ENCODE results near the gene PCDH8. TPM values are rescaled to one million over a fixed set of nuclear protein-coding genes. Genes with fewer than 3 reads are reported as not detected.

The PCDH8 gene
- total RNA-seq, 1 experiment from 2014 or later, result not detected

DNA sequence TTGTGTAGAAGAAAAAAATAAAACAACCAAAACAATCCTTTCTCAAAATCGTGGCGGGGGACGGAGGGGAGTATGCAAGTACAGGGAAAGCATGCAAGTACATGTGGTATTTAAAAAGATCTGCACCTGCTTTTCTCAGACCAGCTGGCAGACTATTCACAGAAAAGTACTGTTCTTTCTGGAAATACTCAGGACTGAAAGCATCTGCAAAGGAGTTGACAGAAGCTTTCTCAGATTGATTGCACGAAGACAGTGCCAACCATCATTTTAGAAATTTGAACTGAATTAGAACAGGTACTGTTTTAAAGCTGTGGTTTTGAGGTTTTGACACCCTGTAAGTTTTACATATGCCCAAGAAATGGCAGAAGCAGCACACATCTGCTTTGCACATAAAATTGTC, 19.8 kb upstream of the PCDH8 start:
- Histone ChIP-seq H4K20me1 (ENCODE audit: insufficient read depth) (no peaks in the 10 kb centered on the region), H3K4me1 (ENCODE audit: control insufficient read depth in 1 of 2, insufficient read depth in 2 of 2, low read length in 2 of 2) (no peaks in the 10 kb centered on the region), H3K27me3 (ENCODE audit: insufficient read depth, low read length) (peaks cover 42% of the 10 kb centered on the region; the same call in 1 of the 2 replicates), H2AFZ (ENCODE audit: low read depth, low read length, poor library complexity, severe bottlenecking) (no peak overlapping the region), H3K4me3 (replicated peaks in 1 of 2; ENCODE audit: low read depth in 1 of 2, low read length in 2 of 2) (no peak overlapping the region), H3K4me2 (ENCODE audit: low read length) (no peak overlapping the region), H3K27ac (ENCODE audit: low read depth, low read length) (no peak overlapping the region), H3K79me2 (ENCODE audit: insufficient read depth, low read length) (no peaks in the 10 kb centered on the region), H3K9me3 (ENCODE audit: control insufficient read depth in 1 of 2, insufficient read depth in 1 of 2, low read depth in 1 of 2, low read length in 2 of 2) (no peaks in the 10 kb centered on the region), H3K9me2 (ENCODE audit: insufficient read depth) (no peaks in the 10 kb centered on the region), H3K9ac (ENCODE audit: low read length) (no peak overlapping the region), H3K36me3 (ENCODE audit: control insufficient read depth in 1 of 2, insufficient read depth in 2 of 2, low read length in 2 of 2) (no peaks in the 10 kb centered on the region)
- ChIA-PET POLR2A (no interaction called here), RAD21 (ENCODE audit: low non-redundant PET in 1 of 2, low total read pairs in 2 of 2, uncharacterized antibody in 2 of 2, unreplicated experiment in 2 of 2) (no interaction called here), CTCF (interaction anchor here (1.4 kb wide), 1 partner anchor 8 kb away, joined by 3 read pairs; no protein-coding TSS in a partner anchor)
- no peak for TF ChIP-seq EGR1 (IDR thresholded peaks at IDR 0.05; ENCODE audit: low read depth)
- ATAC-seq (no peak), DNase-seq (ENCODE audit: low read depth, low spot score) (no peak)
- intact Hi-C loops (cut with micrococcal nuclease), result no loop called here
- no TSS peak for BruUV-seq (replicated peaks)

DNA sequence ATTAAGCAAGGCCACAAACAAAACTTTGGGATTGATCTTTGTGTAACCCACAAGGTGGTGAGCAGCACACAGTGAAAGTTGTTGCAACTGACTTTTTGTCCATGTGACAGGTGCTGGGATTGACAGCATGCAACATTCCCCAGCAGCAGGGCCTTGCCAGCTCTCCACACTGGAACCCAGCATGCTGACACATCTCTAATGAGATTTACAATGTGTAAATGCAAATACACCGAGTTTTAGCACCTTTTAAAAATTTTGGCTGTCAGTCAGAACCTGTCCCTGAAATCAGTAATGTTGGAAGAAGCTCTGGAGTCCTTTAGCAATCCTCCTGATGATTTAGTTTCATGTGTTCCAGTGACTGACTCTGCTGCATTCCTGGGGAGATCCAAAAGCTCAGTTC, 16.5 kb upstream of the PCDH8 start:
- no peak overlapping the region for H3K9ac ChIP-seq (ENCODE audit: low read length)
- peaks cover 35% of the 10 kb centered on the region; the same call in 1 of the 2 replicates for H3K27me3 ChIP-seq (ENCODE audit: insufficient read depth, low read length)
- no peak overlapping the region for H2AFZ ChIP-seq (ENCODE audit: low read depth, low read length, poor library complexity, severe bottlenecking)
- no peaks in the 10 kb centered on the region for H3K9me3 ChIP-seq (ENCODE audit: control insufficient read depth in 1 of 2, insufficient read depth in 1 of 2, low read depth in 1 of 2, low read length in 2 of 2)
- no peaks in the 10 kb centered on the region for H3K79me2 ChIP-seq (ENCODE audit: insufficient read depth, low read length)
- no peaks in the 10 kb centered on the region for H3K9me2 ChIP-seq (ENCODE audit: insufficient read depth)
- H4K20me1 ChIP-seq (ENCODE audit: insufficient read depth), result no peaks in the 10 kb centered on the region
- H3K27ac ChIP-seq (ENCODE audit: low read depth, low read length), result no peak overlapping the region
- no peak overlapping the region for H3K4me2 ChIP-seq (ENCODE audit: low read length)
- H3K4me3 ChIP-seq (replicated peaks in 1 of 2; ENCODE audit: low read depth in 1 of 2, low read length in 2 of 2), result no peak overlapping the region
- no peak for ATAC-seq
- ChIA-PET POLR2A (no interaction called here), RAD21 (ENCODE audit: low non-redundant PET in 1 of 2, low total read pairs in 2 of 2, uncharacterized antibody in 2 of 2, unreplicated experiment in 2 of 2) (no interaction called here), CTCF (interaction anchor here (0.9 to 1.5 kb wide), 2 partner anchors 10 to 103 kb away, joined by 3 to 6 read pairs; no protein-coding TSS in a partner anchor)
- no TSS peak for BruUV-seq (replicated peaks)
- intact Hi-C loops (cut with micrococcal nuclease), result no loop called here
- no peaks in the 10 kb centered on the region for H3K36me3 ChIP-seq (ENCODE audit: control insufficient read depth in 1 of 2, insufficient read depth in 2 of 2, low read length in 2 of 2)
- no peaks in the 10 kb centered on the region for H3K4me1 ChIP-seq (ENCODE audit: control insufficient read depth in 1 of 2, insufficient read depth in 2 of 2, low read length in 2 of 2)
- TF ChIP-seq FOSL1 (IDR thresholded peaks at IDR 0.05; ENCODE audit: low read depth) (no peak), EZH2phosphoT487 (IDR thresholded peaks at IDR 0.05; ENCODE audit: borderline replicate concordance) (no peak), POLR2A (IDR thresholded peaks at IDR 0.05; ENCODE audit: borderline replicate concordance, extremely low read depth, insufficient read depth, insufficient read length) (no peak), EGR1 (IDR thresholded peaks at IDR 0.05; ENCODE audit: low read depth) (no peak), EZH2 (IDR thresholded peaks at IDR 0.05) (no peak), TCF7L2 (IDR thresholded peaks at IDR 0.05; ENCODE audit: borderline replicate concordance, extremely low read depth, insufficient read depth, insufficient read length) (no peak), ELF1 (IDR thresholded peaks at IDR 0.05; ENCODE audit: borderline replicate concordance, low read depth) (no peak), CEBPB (IDR thresholded peaks at IDR 0.05; ENCODE audit: low read depth) (no peak), ZFX (IDR thresholded peaks at IDR 0.05) (no peak), YY1 (IDR thresholded peaks at IDR 0.05; ENCODE audit: extremely low read depth, insufficient replicate concordance, low read depth, low read length) (no peak), JUND (IDR thresholded peaks at IDR 0.05) (no peak)
- TF ChIP-seq, protein P1, sequence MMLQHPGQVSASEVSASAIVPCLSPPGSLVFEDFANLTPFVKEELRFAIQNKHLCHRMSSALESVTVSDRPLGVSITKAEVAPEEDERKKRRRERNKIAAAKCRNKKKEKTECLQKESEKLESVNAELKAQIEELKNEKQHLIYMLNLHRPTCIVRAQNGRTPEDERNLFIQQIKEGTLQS (IDR thresholded peaks at IDR 0.05), result no peak
- TF ChIP-seq, protein P2, sequence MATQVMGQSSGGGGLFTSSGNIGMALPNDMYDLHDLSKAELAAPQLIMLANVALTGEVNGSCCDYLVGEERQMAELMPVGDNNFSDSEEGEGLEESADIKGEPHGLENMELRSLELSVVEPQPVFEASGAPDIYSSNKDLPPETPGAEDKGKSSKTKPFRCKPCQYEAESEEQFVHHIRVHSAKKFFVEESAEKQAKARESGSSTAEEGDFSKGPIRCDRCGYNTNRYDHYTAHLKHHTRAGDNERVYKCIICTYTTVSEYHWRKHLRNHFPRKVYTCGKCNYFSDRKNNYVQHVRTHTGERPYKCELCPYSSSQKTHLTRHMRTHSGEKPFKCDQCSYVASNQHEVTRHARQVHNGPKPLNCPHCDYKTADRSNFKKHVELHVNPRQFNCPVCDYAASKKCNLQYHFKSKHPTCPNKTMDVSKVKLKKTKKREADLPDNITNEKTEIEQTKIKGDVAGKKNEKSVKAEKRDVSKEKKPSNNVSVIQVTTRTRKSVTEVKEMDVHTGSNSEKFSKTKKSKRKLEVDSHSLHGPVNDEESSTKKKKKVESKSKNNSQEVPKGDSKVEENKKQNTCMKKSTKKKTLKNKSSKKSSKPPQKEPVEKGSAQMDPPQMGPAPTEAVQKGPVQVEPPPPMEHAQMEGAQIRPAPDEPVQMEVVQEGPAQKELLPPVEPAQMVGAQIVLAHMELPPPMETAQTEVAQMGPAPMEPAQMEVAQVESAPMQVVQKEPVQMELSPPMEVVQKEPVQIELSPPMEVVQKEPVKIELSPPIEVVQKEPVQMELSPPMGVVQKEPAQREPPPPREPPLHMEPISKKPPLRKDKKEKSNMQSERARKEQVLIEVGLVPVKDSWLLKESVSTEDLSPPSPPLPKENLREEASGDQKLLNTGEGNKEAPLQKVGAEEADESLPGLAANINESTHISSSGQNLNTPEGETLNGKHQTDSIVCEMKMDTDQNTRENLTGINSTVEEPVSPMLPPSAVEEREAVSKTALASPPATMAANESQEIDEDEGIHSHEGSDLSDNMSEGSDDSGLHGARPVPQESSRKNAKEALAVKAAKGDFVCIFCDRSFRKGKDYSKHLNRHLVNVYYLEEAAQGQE (IDR thresholded peaks at IDR 0.05; ENCODE audit: low read depth), result no peak
- TF ChIP-seq, protein P3, sequence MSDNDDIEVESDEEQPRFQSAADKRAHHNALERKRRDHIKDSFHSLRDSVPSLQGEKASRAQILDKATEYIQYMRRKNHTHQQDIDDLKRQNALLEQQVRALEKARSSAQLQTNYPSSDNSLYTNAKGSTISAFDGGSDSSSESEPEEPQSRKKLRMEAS (IDR thresholded peaks at IDR 0.05), result no peak
- TF ChIP-seq, protein P4, sequence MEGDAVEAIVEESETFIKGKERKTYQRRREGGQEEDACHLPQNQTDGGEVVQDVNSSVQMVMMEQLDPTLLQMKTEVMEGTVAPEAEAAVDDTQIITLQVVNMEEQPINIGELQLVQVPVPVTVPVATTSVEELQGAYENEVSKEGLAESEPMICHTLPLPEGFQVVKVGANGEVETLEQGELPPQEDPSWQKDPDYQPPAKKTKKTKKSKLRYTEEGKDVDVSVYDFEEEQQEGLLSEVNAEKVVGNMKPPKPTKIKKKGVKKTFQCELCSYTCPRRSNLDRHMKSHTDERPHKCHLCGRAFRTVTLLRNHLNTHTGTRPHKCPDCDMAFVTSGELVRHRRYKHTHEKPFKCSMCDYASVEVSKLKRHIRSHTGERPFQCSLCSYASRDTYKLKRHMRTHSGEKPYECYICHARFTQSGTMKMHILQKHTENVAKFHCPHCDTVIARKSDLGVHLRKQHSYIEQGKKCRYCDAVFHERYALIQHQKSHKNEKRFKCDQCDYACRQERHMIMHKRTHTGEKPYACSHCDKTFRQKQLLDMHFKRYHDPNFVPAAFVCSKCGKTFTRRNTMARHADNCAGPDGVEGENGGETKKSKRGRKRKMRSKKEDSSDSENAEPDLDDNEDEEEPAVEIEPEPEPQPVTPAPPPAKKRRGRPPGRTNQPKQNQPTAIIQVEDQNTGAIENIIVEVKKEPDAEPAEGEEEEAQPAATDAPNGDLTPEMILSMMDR (IDR thresholded peaks at IDR 0.05 in 2 of 3, conservative IDR thresholded peaks at IDR 0.05 in 1 of 3; ENCODE audit: borderline replicate concordance in 1 of 3, insufficient read depth in 1 of 3, low read depth in 2 of 3, low read length in 2 of 3), result no peak
- DNase-seq (ENCODE audit: low read depth, low spot score), result no peak

Data from HCT116 (cell line).